HCEC 1CT (cell line): ENCODE data around the gene PTPN22.

Source experiments
- DNase-seq: peaks from one replicate; pipeline ENCODE4 v3.0.0-alpha.2; 2017

Gene PTPN22

GRCh38 chr1:113849072-113849471 lies 22.4 kb downstream of the PTPN22 start:
- no peak for DNase-seq

DNA sequence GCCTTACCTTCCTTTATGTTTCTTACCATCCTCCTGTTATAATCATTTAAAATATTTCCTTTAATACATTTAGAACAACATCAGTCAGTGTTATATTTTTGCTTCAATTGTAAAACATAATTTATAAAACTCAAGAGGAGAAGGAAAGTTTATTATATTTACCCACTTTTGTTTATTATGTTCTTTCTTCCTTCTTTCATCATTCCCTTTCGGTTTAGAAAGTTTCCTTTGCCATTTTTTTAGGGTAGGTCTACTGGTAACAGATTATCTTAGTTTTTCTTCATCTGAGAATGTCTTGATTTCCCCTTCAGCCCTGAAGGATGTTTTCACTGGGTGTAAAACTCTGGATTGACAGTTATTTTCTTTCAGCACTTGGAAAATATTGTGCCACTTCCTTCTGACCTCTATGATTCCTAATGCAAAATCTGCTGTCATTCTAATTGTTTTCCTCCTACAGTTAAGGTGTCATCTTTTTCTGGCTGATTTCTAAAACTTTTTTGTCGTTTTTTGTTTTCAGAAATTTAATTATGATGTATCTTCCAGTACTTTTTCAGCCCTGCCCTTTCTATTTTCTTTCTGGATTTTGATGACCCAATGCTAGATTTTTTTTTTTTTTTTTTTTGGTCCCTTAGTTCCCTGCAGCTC lies 25.0 kb downstream of the PTPN22 start:
- DNase-seq, result no peak

DNA sequence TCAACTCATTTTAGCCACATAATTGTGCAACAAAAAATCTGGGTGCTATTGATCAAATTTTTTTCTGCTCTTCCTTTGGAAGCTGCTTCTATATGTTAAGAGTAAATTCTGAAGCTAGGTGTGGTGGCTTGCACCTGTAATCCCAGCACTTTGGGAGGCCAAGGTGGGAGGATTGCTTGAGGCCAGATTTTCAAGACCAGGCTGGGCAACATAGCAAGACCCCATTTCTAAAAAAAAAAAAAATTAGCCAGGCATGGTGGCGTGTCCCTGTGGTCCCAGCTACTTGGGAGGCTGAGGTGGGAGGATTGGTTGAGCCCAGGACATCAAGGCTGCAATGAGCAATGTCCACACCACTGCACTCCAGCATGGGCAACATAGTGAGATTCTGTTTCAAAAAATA lies 35.0 kb downstream of the PTPN22 start:
- no peak for DNase-seq

- peak; percentile 43 for DNase-seq
Observed at GRCh38 chr1:113835686-113836290, 35.7 kb downstream of the PTPN22 start.

GRCh38 chr1:113834716-113835115 lies 36.8 kb downstream of the PTPN22 start:
- no peak for DNase-seq

DNA sequence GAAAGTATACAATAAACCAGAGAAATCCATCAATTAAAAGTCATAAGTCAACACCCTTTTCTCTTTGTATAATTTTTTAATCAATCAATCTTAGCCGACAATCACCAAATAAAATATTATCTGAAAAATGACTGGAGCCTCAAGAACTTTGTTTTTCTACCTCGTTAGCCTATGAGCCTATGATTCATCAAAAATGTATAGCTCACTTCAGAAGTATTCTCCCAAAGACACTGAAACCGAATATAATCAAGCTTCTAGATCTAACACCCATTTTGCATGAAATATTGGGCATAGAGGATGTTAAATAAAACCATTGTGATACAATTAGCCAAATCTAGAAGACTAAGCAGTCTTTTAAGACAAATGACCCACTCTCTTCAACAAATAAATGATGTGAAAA lies 41.5 kb downstream of the PTPN22 start:
- DNase-seq, result peak; percentile 64

GRCh38 chr1:113821916-113822315 lies 49.6 kb downstream of the PTPN22 start:
- DNase-seq, result no peak

GRCh38 chr1:113818578-113818977 lies 52.9 kb downstream of the PTPN22 start:
- DNase-seq, result no peak

DNA sequence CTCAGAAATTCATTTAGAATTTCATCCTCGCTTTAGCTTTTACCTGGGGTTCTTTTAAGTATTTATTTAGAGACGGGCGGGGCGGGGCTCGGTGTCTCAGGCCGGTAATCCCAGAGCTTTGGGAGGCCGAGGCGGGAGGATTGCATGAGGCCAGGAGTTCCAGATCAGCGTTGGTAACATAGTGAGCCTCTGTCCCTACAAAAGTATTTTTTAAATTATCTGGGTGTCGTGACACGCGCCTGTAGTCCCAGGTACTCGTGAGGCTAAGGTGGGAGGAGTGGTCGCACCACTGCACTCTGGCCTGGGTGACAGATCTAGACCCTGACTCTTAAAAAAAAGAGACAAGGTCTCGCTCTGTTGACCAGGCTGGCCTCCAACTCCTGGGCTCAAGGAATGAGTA lies 58.3 kb downstream of the PTPN22 start:
- no peak for DNase-seq

GRCh38 chr1:113812661-113813135 lies 58.8 kb downstream of the PTPN22 start:
- DNase-seq, result no peak

DNA sequence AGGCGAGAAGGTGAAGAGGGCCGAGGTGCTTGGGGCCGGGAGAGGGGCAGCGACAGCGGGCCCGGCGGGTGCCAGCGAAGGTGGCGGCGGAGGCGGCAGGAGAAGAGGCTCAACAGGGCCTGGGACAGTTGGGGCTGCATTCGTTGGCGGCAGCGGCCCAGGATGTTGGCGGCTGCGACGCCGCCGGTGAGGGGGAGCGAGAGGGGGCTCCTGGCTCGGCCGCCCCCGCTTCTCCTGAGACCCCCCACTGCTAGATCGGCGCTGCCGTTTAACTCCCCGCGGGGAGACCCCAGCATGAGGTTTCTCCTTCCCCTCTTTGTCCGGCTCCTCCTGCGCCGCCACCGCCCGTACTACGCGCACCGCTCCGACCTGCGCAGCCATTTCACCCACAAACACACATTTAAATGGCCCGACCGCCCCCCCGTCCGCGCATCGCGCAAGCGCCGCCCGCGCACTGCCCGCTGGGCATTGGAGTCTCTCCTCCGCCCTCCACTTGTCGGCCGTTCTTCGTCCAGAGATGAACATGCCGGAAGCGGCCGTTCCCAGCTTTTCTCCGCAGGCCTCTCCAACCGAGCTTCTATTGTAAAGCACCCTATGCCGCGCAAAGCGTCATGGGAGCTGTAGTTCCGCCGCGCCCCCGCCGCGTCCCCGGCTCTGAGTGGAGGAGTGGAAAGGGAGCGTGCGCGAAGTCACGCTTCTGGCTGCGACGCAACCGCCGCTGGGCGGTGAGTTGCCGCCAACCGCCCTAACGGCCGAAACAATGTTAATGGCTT lies 59.4 kb downstream of the PTPN22 start, which contains the start of gene RSBN1:
Gene RSBN1 (minus strand): TSS at position 589 of the 773 bp plus-strand sequence. CDS start 64 bp downstream, at position 525.
- DNase-seq, result peak; percentile 99

- DNase-seq, result peak; percentile 18
Observed at GRCh38 chr1:113811156-113811887, 60.2 kb downstream of the PTPN22 start.

DNA sequence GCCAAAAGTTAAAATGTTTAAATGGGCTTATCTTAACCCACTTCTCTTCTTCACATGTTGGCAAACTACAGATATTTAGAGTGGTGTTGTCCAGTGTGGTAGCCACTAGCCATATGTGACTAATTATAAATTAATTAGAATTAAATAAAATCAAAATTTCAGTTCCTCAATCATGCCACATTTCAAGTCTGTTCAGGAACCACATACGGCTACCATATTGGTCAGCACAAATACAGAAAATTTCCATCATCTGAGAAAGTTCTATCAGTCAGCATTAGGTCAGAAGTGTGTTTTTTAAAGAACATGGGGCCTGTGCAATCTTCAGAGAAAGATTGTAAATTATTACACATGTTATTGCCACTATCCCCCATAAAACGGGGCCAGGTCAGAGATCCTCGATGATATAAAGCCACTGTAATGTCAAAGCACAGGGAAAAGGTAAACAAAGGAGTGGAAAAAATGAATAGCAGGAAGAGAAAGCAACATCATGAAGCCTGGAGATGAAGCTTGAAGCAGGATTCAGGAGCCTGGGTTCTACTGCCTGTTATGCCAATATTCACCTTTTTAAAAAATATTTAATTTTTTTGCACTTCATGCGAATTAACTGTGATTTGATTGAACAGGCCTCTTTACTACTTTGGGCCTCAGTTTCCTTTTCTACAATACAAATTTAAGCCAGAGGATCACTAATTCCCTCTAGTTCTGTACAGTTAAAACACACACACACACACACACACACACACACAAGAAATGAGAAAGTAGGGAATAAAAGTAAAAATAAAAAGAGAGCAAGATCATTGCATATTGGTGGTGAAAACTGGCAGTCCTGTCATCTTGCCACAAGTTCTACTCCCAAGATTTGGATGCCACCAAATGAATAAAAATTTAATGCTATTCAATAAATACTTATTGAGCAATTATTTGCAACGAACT lies 61.6 kb downstream of the PTPN22 start:
- DNase-seq, result peak; percentile 53

DNA sequence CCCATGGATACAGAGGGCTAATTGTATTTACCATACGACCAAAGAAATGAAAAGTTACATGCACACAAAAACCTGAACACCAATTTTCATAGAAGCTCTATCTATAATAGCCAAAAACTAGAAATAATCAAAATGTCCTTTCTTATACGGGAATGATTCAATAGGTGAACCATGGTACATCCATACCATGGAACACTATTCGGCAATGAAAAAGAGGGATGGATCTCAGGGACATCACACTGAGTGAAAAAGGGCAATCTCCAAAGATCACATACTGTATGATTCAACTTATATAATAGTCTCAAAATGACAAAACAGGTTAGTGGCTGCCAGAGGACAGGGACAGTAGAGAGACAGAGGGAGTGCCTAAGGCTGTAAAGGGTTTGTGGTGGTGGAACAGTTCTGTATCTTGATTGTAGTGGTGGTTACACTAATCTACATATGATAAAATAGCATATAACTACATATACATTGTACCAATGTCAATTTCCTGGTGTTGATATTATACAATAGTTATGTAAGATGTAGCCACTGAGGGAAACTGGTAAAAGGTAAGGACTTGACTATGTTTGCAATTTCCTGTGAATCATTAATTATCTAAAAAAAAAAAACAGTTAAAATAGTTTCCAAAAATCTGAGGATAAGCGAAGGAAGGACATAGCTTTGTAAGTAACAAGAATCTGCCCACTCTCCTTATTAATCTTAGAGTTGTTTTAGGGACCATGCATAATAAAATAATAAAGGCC lies 62.9 kb downstream of the PTPN22 start:
- no peak for DNase-seq

- DNase-seq, result no peak
Observed at GRCh38 chr1:113805639-113806038, 65.9 kb downstream of the PTPN22 start.

DNA sequence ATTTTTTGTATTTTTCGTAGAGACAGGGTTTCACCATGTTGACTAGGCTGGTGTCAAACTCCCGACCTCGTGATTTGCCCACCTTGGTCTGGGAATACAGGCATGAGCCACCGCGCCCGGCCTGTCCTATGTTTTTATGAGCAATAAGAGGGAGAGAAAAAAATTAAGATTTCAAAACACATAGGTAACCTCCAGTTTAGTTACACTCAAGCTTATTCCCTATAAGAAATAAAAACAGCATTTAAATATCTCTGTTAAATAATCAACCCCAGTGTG lies 66.3 kb downstream of the PTPN22 start:
- no peak for DNase-seq

- peak; percentile 74 for DNase-seq
Observed at GRCh38 chr1:113804421-113805255, 66.9 kb downstream of the PTPN22 start.

DNA sequence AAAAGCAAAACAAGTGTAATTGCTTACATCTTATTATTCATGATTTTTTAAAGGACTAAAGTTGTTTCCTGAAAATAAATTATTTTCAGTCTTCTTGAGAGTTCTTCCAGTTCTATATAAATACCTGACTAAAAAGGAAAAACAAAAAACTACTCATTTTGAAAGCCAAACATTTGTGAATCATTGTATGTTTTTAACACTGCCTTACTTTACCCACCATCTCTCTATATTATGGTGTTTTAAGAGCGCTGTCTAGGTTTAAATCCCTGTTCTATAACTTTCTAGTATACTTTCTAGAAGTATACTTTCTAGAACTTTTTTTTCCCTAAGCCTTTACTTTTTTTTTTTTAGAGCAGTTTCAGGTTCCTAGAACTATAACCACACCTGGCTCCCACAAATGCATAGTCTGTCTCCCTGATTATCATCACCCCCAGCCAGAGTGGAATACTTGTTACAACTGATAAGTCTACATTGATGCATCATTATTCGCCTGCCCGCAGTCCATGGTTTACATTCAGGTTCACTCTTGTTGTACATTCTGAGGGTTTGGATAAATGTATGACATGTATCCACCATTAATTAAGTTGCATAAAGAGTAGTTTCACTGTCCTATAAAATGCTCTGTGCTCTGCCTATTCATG lies 69.0 kb downstream of the PTPN22 start:
- no peak for DNase-seq

- DNase-seq, result no peak
Observed at GRCh38 chr1:113800487-113800886, 71.0 kb downstream of the PTPN22 start.

DNA sequence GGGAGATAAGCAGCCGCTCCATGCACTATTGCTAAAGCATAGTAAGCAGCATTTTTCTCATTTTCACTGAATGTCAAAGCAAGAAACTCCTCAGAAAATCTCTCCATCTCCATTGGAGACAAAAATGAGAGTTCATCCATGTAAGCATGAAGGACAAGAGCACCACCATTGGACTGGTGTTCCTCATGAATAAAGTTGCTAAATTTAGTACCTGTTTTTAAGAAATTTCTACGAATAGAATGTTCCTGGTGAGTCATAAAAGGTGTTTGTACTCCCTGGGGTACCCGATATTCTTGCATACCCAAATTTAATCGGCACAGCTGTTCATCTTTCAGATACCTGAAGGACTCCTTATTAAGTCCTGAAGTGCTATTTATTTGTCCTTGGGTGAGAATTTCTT lies 74.0 kb downstream of the PTPN22 start:
- no peak for DNase-seq
